Stimulated activated CD8-positive, alpha-beta memory T cell treated with anti-CD3 and anti-CD28 coated beads, Interleukin-7, amount 100 ng/mL, for 4 hours (primary cell): ENCODE results near the gene NTSR1.

Experiments used
- DNase-seq, 2 donors: peaks; one replicate each; pipeline ENCODE4 v3.0.0-alpha.2; 2020; ENCODE audit warnings: low read depth in 2 of 2

The NTSR1 gene

DNA sequence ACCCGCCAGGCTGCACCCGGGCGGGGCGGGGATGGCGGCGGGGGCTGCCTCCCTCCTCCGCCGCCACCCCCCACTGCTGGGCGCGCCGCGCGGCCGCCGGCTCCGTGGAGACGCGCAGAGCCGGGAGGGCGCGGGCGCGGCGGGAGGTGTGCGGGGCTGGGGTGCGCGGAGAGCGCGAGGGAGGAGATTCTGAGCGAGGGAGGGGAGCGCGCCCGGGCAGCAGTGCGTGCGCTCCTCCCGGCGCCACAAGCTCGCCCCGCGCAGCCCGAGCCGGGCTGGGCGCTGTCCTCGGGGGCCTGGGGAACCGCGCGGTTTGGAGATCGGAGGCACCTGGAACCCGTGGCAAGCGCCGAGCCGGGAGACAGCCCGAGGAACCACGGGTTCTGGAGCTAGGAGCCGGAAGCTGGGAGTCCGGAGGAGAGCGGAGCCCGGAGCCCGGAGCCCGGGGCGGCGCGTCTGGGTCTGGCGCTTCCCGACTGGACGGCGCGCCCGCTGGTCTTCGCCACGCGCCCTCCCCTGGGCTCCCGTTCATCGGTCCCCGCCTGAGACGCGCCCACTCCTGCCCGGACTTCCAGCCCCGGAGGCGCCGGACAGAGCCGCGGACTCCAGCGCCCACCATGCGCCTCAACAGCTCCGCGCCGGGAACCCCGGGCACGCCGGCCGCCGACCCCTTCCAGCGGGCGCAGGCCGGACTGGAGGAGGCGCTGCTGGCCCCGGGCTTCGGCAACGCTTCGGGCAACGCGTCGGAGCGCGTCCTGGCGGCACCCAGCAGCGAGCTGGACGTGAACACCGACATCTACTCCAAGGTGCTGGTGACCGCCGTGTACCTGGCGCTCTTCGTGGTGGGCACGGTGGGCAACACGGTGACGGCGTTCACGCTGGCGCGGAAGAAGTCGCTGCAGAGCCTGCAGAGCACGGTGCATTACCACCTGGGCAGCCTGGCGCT, at the start of gene NTSR1:
Gene NTSR1, plus strand, starts transcription at position 246 of the 946 bp plus-strand sequence. Its CDS starts 372 bp downstream, at position 618.
- DNase-seq = no peak

DNA sequence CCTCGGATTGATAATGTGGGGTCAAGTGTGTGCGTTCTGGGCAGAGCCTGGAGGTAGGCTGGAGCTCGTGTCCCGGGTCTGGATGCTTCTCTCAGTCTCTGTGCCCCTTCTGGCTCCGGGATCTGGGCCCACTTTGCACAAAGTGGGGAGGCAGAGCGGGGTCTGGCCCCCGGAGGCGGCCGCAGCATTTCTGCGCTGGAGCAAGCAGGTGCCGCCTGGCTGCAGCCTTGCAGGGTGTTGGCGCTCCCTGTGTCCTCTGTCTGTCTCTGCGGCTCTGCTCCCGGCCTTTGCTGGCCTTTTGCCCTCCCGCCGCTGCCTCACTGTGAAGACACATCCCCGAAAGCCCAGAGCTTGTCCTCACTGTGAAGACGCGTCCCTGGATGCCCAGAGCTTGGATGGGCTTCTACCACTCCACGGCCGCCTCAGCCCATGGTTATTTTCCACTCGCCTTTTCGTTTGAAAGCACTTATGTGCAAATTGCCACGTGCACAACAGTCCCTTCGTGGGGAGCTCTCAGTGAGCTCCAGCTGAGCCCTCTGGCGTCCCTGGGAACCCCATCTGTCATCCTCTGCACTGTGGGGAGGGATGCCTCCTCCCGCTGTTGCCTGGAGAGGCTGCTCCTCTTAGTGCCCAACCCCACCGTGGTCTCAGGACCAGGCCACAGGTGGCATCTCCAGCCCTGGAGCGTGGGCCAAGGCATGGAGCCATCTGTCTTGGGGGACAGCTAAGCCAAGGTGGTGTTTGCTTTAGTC, 49.0 kb upstream of the NTSR1 start:
- DNase-seq = no peak

DNA sequence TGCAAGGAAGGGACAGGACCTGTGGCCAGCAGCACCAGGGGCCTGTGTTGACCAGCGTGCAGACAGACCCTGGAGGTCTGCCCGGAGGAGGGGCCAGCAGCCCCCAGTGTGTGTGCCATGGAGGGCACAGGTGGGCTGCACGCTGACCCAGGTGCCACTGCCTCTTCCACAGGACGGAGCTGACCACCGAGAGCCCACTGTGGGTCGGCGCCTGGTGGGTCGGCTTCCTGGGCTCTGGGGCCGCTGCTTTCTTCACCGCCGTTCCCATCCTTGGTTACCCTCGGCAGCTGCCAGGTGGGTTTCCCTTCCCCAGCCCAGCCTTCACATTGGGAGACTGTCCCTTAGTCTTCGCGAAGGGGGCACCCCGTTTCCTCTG, 48.4 kb upstream of the NTSR1 start:
- no peak for DNase-seq

DNA sequence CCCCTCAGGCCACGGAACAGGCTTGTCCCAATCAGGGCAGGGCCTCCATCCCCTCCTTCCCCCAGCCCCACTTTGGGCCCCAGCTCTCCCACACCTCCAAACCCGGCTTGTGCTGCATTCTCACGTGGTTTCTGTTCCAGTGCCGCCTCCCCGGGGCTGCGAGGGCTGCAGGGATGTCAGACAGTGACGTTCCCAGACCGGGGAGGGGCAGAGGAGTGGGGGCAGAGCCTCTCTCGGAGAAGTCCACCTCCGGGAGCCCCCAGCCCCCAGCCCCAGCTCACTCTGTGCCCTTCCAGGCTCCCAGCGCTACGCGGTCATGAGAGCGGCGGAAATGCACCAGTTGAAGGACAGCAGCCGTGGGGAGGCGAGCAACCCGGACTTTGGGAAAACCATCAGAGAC, 47.9 kb upstream of the NTSR1 start:
- no peak for DNase-seq

DNA sequence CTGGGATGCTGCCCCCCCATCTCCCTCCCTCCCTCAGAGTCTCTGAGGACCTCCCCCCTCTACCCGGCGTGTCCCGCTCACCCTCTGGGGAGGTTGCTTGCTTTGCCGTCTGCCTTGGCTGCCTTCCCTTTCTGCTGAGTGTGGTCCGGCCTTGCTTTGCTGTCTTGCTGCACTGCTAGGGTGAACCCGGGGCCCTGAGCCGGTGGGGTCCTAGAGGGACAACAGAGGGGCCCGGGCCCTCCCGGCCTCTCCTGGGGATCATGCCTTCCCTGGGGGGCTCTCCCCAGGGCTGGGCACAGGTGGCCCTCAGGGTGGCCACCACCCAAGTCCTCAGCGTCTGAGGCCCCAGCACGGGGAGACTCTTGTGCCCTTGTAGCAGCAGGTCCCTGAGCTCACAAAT, 47.0 kb upstream of the NTSR1 start:
- no peak for DNase-seq

DNA sequence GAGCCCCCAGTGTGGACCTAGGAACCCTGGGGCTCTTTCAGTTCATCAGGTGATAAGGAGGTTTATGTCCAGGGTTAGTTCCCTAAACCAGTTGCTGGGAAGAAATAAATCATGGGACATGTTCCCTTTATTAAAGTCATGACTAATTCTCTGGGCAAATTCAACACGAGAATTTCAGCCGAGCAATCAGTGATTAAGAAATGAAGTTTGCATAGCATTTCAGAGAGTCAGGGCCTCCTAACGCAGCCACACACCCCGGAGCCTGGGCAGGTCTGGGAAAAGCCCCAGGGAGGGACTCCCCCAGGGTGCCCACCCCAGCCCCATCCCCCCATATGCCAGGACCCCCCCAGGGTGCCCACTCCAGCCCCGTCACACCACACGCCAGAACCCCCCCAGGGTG, 46.2 kb upstream of the NTSR1 start:
- no peak for DNase-seq

DNA sequence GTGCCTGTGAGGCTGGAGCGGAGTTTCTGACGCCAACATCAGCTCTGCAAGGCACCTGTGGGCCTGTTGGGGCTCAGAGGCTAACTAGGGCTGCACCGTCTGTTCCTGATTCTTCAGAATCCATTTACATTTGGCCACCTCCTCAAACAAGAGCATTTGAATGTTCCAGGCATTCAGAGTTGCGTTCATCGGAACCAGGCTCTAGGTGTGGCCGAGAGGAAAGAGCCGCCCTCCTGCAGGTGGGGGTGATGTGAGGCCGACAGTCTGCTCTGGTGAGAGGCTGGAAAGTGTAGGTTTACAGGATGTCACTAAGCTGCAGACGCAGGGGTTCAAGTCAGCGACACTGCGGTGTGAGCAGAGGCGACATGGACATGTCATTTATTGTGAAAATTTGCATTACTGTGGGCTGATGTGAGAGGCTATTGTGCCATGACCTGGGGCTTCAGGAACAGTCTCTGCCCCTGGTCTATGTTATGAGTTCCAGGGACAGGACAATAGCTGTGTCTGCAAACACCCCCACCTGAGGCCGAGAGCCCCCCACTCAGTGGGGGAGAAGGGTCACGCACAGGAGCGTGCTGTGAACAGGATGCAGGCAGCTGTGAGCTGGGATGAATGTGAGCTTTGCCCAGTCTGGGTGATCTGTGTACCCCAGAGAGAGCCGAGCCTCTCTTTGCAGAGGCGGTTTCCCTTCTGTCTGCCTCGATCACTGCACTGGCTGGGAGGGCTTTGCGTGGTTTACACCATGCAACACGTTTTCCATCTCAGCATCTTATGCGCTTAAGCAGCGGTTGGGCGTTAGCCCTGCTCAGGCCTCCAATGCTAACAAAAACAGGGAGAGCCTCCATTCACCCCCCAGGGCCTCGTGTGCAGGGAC, 45.3 kb upstream of the NTSR1 start:
- DNase-seq = no peak

DNA sequence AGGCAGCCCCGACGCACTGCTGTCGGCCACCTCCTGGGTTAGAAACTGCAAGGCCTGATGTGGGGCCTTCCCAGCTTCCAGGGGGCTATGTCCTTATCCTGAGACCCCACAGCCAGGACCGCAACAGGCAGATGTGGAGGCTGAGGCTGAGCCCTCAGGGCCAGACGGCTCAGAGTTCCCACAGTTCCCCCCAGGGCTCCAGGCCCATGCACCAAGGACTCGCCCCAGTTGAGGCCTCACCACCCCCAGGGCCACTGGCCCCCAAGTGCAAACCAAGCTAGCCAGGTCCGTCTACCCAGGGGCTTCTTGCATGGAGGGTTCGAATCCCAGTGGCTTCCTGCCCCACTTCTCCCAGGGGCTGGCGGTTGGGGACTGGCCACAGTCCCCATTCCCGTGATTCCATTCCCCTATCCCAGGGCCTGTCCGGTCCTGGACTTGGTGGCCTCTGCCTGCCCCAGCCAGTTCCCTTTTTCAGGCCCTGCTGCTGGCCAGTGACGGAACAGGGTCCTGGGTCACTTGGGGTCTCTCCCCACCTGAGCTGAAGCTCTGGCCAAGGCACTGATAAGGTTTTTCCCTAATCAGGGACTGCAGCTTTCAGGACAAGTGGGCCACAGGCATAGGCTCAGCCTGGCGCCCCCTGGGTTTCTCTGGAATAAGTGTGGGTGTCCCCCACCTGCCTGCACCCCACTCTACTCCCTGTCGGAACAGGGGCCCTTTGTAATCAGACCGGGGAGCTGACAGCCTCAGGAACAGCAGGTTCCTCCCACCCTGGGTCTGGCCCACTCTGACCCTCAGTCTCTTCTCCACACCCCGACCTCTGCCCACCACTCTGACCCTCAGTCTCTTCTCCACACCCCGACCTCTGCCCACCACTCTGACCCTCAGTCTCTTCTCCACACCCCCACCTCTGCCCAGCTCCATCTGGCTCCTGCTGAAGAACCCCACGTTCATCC, 44.3 kb upstream of the NTSR1 start:
- DNase-seq = no peak

DNA sequence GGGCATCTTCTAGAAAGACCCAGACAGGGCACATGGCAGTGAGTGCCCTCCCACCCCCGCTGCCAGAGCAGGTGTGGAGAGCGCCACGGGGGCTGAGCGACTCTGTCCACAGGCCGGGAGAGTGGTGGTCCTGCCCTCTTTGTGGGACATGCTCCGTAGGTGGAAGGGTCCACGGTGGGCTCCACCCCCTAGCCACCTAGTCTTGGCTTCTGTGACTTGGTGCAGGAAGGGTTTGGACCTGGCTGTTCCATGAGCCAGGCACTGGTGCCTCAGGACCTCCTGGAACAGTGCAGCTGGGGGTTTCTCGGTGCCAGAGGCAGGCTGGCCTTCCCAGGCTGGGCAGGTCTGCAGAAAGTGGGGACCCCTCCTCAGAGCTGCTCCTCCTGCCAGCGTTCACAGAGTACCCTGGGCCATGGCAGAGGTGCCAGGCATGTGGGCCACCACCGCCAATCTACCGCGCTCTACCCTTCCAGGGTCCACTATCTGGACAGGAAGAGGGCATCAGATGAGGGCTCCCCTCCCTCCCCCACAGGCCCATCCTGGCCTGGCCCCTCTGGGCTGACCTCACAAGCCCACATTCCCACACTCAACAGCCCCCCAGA, 43.4 kb upstream of the NTSR1 start:
- DNase-seq = no peak

DNA sequence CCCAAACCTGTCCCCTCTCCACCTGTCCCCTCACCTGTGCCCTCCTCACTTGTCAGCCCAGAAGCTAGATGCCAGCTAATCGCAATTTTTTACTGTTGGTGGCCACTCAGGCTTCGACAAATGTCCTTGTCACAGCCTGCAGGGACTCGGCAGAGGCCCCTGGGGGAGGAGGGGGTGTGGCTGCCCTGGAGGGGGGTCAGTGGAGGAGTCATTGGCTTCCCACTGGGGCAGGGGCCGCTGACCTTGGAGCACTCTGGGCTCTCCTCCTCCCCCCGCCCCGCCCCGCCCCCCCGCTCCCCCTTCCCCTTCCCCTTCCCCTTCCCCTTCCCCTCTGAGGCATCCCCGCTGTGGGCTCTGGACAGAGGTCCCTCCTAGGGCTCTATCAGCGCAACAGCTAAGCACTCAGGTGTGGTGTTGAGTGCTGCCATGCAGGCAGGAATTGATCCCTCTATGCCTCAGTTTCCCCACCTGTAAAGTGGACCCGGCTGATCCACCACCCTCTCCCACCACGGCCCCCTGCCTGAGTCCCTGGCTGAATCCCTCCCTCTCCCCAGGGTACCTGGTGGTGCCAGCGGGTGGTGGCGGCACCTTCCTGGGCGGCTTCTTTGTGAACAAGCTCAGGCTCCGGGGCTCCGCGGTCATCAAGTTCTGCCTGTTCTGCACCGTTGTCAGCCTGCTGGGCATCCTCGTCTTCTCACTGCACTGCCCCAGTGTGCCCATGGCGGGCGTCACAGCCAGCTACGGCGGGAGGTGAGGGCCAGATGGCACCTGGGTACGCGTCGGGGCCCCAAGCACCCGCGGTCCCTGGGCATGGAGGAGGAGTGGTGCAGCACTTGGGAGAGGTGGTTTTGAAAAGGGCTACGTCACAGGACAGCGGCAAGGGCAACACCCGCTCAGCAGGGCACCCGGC, 42.6 kb upstream of the NTSR1 start:
- DNase-seq = no peak

DNA sequence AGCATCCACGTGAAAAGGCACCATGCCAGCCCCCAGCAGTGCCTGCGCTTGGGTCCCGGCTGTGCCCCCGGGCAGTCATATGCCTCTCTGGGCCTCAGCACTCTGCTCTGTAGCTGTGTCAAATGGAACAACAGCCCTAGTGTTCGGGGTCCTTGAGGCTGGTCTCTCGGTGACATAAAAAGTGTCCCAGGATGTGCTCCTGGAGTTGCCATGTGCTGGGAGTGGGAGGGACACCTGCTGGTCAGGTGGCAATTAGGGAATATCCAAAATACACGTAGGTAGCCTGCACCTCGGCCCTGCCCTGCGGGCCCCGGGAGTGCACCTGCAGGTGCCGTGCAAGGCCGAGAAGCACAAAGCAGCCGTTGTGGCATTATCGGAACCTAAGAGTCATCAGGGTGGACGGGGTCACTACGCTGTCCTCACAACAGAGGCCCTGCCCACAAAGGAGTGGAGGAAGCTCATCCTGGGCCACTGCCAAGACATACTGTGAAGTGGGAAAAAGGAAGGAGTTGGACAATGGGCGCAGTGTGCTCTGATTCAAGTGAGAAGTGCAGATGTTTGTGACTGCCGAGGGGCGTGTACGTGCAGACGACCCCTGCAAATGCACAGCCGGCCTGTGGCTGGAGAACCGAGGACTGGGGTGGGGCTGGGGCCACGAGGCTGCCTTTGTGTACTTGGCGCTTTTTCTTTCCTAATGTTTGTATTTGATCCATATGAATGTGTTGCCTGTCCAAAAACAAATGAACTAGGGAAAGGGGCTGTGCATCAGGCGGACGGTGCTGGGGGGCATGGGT, 41.7 kb upstream of the NTSR1 start:
- DNase-seq = no peak

DNA sequence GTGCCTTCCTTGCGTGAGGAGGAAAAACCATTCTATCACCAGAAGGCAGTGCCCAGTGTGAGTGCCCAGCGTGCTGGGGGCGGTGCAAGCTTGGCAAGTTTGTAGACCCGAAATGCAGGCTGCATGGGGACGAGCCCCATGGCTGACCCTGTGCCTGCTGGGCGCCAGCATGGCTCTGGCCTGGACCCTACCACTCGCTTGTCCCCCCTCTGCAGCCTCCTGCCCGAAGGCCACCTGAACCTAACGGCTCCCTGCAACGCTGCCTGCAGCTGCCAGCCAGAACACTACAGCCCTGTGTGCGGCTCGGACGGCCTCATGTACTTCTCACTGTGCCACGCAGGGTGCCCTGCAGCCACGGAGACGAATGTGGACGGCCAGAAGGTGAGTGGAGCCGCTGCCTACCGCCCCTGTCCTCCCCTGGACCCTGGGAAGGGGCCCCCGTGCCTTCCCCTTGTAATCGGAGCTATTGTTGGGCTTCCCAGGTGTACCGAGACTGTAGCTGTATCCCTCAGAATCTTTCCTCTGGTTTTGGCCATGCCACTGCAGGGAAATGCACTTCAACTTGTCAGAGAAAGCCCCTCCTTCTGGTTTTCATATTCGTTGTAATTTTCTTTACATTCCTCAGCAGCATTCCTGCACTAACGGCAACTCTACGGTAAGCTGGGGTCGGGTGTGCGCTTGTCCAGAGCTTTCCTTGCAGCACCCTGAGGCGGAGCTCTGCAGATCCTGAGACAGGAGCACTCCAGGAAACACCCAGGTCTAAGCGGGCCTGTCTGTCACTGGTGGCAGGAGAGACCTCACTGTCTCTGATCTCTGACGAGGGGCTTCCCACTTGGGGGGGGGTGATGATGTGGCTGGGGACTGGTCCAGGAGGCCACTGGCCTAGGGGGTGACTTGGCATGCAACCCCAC, 40.9 kb upstream of the NTSR1 start:
- no peak for DNase-seq

DNA sequence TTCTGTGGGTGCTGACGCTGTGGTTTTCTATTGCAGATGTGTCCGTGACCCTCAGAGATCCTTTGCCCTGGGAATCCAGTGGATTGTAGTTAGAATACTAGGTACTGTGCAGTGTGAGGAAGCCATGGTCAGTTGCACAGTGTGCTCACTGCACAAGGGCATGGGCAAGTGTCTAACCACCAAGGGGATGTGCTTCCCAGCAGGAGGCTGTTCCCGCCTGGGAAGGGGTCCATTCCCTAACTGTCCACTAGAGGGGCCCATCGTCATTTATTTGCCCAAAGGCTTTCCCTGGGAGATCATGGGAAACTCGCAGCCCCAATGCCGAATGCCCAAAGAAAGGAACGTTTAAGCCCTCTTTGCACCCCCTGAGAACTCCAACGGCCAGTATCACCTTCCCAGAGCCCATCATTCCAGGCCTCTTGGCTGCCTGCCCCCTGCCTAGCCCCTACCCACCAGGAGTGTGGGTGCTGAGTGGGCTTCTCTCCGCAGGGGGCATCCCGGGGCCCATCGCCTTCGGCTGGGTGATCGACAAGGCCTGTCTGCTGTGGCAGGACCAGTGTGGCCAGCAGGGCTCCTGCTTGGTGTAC, 40.1 kb upstream of the NTSR1 start:
- DNase-seq = no peak

DNA sequence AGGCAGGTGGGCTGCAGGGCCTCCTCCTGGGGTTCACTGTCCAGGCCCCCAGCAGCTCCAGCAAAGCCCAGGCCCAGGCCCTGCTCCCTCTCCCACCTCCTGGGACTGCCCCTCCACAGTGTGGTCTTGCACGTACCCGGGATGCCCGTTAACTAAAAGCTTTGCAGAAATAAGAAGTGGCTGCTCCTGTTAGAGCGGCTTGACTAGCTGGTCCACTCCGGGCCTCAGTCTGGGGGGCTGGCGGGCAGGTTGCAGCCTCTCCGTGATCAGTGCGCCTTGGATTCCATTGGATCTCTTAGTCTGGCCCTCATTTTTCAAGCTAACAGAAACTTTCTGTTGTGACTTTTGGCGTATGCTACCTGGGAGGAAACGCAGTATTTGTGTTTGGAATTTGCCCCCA, 39.4 kb upstream of the NTSR1 start:
- DNase-seq = no peak

DNA sequence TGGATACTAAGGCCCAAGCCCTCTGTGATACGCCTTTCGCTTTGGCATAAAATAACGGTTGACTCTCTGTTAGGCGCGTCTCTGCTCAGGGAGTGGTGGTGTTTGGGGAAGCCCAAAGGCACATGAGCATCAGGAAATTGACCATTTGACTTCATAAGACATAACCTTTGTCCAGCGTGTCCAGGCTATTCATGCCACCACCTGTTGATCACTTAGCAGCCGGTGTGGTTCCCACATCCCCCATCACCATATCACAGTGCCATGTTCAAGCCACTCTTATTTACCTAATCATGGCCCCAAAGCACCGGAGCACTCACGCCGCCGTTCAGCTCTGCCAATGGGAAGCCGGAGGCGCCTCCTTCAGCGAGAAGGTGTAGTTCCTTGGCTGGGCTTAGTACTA, 38.5 kb upstream of the NTSR1 start:
- DNase-seq = no peak

DNA sequence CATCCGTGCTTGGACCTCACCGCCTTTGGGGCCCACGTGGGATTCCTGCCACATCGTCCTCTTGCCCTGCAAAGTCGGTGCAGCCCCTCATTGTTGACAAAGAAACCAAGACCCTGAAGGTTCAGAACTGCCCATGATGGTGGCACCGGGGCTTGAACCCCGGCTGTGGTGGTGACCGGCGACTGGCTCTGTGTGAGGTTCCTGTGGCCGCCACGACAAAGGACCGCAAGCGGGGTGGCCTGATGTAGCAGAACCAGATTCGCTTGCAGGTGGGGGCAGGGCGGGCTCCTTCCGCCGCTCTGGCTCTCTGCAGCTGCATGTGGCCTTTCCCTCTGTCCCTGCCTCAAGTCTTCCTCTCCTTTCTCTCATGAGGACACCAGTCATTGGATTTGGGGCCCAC, 37.6 kb upstream of the NTSR1 start:
- DNase-seq = no peak

DNA sequence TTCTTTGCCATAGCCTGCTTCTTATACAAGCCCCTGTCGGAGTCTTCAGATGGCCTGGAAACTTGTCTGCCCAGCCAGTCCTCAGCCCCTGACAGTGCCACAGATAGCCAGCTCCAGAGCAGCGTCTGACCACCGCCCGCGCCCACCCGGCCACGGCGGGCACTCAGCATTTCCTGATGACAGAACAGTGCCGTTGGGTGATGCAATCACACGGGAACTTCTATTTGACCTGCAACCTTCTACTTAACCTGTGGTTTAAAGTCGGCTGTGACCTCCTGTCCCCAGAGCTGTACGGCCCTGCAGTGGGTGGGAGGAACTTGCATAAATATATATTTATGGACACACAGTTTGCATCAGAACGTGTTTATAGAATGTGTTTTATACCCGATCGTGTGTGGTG, 36.9 kb upstream of the NTSR1 start:
- DNase-seq = no peak
